DMS79 (cell line): ENCODE measurements around the gene ITGAL.

Experiments used
- DNase-seq: peaks from one replicate; lab custom pipeline; 2025; lab: John Stamatoyannopoulos, UW

Gene ITGAL

DNA sequence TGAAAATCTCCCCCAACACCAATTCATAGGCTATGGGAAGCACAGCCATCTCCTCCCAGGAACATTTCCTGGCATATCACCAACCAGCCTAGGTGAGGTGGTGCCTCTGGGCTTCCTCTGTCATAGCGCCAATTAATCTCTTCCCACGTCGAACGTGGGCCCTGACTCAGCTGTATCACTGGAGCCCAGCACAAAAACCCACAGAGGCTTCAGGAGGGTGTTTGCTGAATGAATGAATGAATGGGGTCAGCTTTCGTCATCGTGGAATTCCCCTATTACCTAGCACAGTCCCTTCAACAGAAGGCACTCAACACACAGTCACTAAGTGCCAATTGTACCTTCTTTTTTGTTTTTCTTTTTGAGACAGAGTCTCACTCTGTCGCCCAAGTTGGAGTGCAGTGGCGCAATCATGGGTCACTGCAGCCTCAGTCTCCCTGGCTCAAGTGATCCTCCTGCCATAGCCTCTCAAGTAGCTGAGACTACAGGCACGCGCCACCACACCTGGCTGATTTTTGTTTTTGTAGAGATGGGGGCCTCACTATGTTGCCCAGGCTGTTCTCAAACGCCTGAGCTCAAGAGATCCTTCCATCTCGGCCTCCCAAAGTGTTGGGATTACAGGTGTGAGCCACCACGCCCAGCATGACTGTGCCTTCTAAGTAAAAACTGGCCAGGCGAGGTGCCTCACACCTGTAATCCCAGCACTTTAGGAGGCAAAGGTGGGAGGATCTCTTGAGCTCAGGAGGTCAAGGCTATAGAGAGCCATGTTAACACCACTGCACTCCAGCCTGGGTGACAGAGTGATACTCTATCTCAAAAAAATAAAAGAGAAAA lies 94.8 kb downstream of the ITGAL start:
- DNase-seq: no peak

- no peak for DNase-seq
Measured at GRCh38 chr16:30567991-30568638, 95.6 kb downstream of the ITGAL start.

DNA sequence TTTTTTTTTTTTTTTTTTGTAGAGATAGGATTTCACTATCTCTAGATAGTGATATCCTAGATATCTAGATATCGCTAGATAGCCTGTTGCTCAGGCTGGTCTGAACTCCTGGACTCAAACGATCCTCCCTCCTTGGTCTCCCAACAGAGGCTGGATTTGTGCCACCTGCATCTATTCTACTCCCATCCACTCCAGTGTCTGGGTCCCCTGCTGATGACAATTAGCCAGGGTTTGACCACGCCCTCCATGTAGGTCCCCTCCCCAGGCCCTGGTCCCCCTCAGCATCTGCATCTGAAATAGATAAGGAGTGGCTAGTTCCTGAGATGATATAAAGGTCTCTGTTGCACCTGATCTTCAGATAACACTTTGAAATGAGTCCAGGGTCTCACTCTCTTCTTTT lies 96.7 kb downstream of the ITGAL start:
- DNase-seq: no peak

DNA sequence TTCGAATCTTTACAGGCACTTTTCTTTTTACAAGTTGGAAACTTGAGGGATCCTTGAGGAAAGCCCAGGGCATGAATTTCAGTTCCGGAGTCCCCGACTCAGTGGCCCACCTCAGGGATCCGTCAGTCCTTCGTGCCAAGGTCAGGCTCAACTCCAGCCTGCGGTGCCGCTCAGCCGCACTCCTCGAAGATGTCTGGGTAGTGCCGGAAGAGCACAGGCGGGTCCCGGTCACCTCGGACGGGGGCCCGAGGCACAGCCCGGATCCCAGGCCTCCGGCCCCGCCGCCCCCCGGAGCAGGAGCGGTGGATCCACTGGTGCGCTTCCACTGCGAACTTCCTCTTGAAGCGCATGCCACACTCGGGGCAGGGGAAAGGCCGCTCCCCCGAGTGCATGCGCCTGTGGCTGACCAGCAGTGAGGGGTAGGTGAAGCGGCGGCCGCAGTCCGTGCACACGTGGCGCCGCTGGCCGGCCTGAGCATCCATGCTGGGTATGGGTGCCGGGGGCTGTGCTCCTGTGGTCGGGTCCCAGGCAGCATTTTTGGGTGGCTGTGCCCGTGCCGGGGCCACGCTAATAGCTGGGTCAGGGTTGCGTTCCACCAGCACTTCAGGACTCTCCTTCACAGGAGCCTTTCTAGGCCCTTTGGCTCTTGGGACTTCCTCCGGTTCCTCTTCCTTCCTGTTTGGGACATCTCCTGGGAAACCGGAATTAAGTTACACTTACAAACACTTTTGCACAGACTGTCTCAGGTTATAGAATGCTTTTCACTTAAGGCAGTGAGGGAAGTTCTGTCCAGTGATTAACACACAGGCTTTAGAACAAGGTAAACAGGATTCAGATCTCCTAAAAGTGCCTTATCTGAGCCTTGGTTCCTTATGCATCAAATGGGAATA lies 97.4 kb downstream of the ITGAL start:
- DNase-seq: no peak

DNA sequence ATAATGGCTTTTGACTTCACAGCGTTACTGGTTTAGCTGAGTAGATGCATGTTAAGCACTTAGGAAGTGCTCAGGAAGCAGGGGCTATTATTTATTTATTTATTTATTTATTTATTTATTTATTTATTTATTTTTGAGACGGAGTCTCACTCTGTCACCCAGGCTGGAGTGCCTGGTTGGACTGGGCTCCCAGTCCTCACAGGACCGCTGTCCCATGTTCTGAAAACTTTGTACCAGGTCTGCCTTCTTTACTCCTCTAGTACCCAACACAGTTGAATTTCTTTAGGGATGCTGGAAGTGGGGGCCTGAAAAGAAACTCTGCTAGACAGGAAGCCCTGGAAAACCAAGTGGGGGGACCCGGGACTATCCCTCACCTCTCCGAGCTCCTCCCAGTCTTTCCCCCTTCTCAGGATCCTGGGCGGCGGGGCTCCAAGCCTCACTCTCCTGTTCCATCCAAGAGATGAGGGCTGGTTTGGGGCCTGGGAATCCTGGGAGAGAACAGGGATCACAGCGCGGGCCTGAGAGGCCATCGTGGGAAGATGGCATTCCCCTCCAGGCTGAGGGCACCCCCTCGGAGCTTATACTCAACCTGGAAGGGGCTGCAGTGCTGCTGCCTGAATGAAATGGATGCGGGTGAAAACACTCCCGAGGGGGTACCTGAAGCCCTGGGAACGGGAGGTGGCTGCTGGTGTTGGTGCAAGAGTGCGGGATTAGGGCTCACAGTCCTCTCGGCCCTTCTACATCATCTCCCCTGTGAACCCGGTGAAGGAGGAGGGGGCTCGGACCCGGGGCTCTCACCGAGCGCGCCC lies 98.3 kb downstream of the ITGAL start:
- DNase-seq: no peak

DNA sequence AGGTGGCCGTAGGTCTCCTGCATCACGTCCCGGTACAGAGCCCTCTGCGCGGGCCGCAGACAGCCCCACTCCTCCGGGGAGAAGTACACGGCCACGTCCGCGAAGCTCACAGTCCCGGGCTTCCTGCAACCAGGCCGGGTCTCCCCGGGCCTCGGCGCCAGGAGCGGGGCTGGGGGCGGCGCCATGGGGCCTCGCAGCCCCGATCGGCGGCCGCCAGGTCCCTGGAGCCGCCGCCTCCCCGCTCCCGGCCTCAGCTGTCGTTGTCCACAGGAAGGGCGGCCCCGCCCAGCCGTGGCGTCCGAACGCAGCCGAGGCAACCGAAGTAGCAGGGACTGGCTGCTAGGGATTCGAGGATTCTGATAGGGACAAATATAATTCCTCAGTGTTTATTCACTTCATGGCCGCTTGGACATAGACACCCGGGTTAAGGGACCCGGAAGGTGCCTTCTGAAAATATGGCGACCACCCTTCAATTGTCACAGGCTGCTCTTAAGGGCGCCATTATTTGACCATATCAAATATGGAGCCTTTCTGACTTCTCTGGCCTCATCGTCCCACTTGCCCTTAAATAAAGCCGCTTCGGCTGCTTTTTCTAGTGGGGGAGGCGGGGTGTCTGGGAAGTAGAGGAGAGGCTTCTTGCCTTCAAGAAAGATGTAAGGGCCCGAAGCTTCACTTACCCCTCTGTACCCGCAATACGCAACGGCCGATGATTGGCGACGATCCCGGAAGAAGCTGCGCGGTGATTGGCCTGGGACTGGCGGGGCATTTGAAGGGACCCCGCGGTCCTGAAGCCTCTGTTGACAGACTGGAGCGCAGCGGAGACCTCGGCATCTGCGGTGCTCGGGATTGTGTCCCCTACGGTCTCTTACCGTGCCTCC lies 99.1 kb downstream of the ITGAL start, which contains the start of gene ZNF688:
TSS of gene ZNF688 (minus strand) at position 270 of the 878 bp plus-strand sequence. CDS start at position 185, 85 bp downstream.
- peak; percentile 99 for DNase-seq
